Left forelimb (tissue), 1 donor: ENCODE results near the gene HS3ST3A1.

Experiments used
- DNase-seq: peaks from one replicate; pipeline ENCODE4 v3.0.0-alpha.2; 2018; ENCODE audit warnings: low spot score

Gene HS3ST3A1

DNA sequence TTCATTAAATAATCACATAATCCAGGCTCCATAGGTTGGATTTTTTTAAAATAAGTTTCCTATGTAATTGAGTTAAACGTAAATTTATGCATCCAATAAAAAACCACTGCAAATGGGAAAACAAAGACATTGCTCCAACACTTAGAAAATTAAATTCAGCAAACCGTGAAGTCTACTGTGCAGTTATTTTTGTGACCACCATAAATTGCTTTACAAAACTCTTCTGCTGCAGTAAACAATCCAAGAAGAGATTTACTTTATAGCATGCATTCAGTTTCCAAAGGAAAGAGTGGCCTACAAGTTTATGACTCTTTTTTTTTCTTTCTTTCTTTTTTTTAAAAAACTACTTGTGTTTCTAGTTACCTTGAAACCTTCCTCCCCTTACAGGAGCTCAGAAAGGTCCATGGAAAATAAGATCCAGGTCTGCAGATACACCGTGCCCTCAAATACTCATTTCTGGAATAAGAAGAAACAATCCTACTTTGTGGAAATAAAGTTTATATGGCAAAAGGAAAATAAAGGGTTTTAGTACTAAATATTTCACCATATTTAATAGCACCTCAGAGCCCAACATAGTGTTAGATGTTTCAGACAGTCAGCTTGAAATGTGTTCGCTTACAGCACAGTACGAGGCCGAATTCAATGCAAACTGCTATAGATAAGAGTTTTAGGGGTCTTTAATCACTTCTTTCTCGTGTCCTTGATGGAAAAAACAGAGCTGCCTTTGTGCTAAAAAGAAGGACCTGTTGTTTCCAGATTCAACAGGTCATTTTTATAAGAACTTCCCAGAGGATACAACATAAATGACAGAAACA lies 3.2 kb downstream of the HS3ST3A1 start:
- no peak for DNase-seq

DNA sequence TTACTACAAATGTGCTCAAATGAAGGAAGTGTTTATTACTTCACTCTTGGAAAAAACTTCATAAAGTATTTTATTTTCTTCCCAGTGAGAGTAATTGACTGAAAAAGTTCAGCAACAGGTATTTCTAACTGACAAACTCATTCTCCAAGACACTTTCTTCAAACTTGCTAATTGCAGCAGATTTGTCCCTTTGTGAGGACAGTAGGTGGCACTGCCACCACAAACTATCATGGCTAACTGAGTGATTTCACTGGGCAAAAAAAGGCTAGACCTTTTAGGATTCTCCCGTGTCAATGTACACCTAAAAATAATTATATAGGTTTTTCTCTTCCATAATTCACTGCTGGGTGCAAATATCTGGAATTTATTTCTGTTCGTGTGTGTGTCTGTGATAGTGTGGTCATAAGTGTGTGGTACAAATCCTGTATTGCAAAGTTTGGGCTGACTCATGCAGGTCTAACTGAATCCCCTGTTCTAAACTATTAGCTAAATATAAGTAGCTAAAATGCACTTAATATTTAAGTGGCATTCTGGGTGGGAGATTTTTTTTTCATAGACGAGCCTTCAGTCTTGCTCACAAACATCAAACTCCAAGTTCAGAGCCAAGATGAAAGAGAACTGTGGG lies 3.9 kb downstream of the HS3ST3A1 start:
- no peak for DNase-seq

DNA sequence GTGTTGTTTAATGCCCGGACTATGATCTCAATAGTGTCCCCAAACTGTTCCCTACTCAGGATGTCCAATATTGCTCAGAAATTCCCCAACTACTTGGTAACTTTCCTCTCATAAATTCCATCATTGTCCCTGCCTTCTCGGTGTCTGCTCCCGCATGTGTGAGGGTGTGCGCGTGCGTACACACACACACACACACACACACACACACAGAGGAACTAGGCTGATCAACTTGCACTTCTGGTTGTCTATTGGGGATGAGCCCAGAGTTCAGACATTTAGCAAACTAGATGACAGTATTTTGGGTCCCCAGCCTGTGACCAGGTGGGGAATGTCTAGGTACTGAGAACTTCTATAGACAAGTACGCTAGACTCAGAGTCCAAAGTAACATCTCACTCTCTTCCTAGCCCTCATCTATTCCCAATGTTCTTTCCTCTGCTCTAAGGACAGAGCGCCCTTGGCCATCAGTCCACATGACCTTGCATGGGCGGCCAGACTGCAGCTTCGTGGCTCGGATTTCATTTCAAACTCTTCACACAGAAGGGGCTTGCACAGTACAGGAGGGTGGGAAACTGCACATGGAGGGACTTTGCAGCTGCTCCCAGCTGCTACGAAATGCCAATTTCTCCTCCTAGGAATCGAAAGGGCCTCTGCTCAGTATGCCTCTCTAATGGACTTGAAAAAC lies 5.3 kb downstream of the HS3ST3A1 start:
- DNase-seq: no peak

DNA sequence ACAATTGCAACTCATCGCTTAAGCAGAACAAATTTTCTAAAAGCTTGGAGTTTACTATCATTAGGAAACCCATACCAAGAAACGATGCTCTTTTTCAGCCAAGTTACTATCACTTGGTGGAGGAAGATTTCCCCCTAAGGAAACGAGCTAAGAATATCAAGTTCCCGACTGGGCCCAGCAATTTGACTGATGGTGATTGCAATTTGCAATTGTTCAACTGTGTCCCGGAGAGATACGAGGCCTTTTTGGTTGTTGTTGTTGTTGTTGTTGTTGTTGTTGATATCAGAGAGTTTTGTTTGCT lies 6.2 kb downstream of the HS3ST3A1 start:
- DNase-seq: no peak

DNA sequence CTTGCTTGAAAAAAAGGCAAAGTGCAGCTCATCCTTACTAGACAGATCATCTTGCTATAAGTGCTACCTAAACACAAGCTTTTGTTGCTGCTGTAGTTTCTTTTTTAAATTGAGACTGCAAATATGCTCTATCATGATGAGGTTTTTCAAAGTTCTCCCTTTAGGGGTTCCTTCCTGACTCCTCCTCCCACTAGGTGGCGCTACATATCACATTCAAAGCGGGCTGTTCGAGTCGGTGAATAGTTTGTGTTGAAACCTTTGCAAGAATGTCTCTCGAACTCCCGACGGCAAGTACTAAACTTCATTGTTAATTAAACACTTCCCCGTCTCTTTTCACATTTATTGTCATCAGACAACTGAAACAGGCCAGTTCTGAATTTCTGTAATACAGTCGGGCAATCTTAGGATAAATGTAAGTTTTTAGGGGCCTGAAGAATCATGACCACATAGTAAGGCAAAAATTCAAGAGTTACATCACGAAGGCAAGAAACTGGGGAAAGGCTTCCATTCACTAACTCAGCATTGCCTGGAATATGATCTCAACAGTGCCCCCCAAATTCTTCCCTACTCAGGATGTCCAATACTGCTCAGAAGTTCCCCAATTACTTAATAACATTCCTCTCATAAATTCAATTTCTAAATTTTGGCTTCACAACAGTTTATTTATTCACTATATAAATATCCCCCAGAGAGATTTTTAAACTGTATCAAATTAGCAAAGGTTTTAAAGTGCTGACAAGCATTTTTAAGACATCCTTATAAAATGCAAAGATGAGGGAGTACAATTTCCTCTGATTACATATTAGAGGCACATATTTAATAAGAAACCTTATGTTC lies 6.7 kb downstream of the HS3ST3A1 start:
- peak; percentile 71 for DNase-seq

DNA sequence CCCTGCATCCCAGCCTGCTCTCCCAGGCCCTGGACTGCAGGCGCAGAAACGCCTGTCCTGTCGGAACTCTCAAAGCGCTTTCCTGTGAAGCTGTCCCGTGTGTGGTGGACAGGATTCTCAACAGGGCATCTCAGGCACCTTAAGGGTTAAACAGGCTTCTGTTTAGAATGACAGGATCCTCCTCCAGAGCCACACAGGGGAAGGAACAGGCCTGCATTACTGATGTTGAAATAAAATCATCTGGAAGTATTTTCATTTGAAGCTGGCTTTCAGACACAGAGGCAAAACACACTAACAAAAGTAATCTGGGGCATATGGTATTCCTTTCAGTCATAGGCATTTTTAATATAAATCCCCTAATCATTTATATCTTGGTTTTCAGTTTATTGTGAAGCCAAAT lies 7.4 kb downstream of the HS3ST3A1 start:
- no peak for DNase-seq

DNA sequence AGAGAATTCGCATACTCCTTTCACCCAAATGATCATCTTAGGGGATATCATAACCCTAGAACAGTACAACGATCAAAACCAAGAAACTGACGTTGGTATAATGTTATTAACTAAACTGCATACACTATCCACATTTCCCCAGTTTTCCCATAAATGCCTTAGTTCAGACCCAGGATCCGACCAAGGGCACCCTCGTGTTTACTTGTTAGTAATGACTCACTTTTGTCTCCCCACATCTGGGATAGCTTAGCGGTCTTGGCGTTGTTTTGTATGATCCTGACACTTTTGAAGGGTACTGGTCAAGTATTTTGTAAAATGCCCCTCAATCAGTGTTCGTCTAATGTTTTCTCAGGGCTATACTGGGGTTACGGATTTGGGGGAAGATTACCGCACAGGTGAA lies 8.0 kb downstream of the HS3ST3A1 start:
- DNase-seq: no peak

DNA sequence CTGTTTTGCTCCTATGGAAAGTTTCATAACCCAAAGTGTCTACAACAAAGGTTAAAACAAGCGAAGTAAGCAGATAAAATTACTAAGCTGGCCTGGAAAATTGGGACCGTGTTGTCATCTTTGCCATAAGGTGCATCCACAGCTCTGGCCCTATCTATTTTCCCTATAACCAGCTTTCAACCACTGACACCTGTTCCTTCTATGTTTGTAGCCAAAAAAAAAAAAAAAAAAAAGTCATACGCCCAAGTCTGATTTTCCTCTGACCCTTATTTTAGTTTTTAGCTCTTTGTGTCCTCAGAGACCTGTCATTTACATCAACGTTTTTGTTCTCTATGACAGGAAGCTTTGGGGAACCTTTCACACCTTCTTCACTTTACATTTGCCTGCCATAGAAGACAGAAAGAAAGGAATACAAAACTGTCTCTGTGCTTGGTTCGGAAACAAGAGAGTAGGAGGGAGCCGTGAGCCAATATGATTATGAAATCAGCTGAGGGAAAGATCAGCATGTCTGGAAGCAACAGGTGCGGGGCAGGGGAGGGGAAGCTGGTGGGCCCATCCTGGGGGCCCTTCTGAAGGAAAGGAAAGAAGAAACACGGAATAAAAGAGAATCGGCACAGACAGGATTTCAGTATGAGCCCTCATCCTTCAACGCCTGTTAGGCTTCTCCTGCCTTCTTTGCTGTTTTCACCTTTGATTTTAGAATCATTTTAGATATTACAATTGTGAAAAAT lies 8.5 kb downstream of the HS3ST3A1 start:
- no peak for DNase-seq

DNA sequence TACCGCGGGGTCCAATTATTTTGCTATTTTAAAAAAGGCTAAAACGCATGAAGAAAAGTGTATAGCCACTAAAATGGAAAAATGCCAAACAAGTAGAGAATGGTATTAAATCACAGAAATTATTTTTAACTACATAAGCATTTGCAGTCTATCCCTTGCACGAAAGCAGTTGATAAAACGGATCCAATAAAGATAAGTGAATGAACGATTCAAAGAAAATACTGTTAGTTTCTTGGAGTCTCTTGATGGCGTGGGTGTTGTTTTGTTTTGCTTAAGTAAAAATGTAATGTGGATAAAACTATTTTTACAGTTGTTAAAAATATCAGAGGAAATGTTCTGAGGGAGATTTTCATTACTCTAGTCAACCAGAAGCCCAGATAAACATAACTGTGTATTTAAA lies 9.3 kb downstream of the HS3ST3A1 start:
- DNase-seq: no peak

DNA sequence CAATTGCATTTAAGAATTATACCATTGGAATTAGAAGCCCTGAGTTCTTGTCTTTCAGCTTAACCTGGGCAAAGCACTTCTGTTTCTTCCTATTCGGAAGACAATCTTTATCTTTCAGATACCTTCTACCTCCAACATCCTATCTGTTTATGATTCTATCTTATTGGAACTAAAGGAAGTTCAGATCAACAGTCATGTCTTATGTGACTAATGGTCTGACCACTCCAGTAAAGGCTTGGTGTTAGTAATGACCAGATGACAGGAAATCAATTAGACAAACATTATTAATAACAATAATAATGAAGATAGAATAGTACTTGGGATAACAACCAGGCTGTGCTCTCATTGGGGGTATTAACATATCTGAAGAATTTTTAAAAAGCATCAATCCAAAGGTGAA lies 11.3 kb downstream of the HS3ST3A1 start:
- no peak for DNase-seq

DNA sequence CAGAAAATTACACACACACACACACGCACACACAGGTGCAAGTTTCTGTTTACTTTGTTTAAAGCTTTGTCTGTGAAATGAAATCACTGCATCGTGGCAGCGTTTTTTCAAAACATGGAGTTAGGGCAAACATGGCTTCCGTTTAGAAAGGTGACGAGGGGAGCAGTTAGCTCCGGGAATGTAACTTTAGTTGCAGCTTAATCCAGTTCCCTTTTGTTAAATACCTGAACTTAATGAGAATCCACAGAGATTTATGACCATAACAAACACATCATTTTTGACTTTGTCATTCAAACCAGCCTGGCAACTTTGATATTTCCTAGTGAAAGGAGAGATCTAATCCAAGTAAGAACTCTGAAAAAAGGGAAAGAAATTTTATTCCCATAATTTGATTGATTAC lies 12.1 kb downstream of the HS3ST3A1 start:
- no peak for DNase-seq

DNA sequence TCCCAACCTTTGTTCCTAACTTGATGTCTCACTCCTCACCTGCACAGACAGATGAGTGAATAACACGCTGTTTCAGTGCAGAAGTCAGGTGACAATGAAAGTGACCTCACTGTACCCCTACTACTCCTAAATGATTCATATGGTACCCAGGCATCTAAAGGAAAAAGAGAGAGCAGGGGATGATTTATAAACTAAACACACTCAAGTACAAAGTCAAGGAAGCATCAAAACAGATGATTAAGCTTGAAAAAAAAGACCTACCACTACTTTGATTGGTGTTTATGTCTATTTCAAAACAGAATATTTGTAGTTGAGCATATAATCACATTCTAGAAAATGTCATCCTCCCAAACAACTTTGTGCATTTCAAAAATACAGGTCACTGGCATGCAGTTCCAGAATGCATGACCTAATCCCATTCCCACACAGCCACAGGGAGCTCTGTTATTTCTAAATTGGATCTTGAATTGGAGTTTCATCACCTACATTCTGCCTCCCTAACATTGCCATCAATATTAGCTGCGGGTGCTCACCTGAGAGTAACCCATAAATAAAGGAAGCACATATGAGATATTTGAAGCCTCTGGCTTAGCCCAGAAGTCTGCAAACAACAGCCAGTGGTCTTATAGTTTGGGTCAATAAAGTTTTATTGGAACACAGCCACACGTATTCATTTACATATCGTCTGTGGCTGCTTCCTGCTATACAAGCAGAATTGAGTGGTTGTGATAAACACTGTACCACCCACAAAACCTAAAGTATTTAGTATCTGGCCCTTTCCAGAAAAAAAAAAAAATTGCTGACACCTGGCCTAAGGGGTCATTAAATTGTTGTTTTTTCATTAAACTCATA lies 14.0 kb downstream of the HS3ST3A1 start:
- no peak for DNase-seq

DNA sequence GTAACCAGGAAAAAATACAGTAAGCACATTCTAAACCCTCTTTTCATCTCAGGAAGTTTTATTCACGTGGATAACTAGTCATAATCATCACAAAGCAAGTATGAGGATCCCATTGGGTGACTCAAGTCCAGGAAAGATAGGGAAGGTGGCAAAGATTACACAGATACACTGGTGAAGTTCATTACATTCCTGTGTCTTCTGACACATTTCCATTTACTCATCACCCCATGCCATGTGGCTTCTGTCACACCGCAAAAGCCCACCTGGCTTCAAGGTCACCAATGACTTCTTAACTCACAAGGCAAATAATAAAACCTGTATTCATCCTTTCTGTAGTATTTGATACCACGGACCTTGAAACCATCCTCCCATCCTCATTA lies 17.0 kb downstream of the HS3ST3A1 start:
- no peak for DNase-seq

DNA sequence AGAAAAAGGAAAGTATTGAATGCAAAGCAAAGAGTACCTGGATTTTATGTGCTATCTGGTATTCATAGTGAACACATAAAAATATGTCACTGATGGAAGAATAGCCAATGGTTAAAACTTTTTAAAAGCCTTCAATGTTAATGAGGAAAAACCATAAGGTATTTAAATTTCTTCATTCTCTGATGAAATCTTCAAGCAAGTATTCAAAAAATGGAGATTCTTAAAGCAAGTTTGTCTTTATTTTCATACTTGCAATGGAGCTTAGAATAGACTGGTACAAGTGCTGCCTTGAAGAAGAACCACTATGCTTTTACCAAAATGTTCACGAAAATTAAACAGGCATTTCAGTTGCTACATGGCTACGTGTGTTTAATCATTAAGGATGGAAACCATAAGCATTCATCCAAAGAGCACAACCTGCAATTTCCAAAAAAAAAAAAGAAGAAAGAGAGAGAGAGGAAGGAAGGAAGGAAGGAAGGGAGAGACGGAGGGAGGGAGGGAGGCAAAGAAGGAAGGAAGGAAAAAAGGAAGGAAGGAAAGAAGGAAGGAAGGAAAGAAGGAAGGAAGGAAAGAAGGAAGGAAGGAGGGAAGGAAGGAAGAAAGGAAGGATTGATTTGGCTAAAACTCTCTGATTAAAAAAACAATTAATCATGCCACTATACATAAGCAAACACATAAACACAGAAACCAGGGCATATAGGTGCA lies 17.6 kb downstream of the HS3ST3A1 start:
- DNase-seq: no peak

DNA sequence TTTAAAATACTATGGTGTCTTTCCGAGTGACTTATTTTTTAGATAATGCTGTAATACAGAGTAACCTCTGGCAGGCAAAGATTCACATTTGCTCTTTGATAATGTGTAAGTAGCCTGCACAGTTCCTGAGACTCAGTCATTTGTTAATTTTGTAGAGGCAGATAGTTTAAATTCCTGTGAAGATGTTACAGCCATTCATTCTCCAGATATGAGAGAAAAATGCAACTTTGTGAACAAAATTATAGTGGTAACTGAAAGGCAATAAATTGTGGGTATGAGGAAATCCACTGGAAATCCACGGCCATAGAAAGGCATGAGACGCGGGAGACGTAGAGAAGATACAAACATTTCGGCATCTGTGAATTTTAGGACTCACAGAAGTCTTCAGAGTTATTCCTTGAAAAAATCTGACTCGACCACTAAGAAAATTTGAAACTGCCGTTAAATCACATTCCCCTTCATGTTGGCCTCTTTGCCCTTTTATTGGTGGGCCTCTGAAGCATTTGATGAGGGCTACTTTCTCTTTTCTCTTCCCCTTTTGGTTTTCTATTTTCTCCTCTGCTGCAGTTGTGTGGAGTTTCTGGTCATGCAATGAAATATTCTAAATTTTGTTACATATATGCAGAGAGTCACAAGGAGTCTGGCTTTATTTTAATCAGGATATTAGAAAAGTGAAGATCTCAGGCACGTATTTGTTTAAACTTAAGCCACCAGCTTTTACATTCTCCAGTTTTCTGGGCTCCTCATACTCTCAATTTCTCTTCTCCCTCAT lies 18.8 kb downstream of the HS3ST3A1 start:
- DNase-seq: no peak

DNA sequence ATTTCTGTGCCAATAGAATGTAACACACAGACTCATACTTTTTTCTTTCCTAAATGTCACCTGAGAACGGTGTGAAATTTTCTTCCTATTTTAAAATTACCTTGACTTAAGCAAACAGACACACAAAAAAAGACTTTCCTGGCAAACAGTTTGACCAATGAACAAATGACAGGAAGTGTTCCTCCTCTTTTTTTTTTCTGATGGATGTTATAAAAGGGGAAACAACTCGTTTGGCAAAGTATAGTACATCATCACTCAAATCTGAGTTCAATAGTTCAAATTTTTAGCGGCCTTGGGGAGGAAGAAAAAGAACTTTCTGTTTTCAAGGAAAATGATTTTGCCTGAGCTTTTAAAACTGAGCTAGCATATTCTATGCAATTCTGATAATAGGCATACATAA lies 19.8 kb downstream of the HS3ST3A1 start:
- DNase-seq: no peak

DNA sequence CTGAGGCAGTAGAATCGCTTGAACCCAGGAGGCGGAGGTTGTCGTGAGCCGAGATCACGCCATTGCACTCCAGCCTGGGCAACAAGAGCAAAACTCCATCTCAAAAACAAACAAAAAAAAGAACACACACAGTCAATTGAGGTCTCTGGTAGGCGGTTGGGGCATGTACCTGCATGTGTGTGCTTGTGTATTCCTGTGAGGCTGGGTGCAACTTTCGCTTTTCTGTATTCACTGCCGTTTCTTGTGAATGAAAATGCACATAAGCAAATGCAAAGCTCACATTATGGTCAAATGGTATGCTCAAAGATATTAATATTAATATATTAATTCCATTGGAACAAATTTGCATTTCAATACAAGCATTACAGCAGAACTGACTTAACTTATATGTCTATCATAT lies 20.9 kb downstream of the HS3ST3A1 start:
- DNase-seq: no peak

DNA sequence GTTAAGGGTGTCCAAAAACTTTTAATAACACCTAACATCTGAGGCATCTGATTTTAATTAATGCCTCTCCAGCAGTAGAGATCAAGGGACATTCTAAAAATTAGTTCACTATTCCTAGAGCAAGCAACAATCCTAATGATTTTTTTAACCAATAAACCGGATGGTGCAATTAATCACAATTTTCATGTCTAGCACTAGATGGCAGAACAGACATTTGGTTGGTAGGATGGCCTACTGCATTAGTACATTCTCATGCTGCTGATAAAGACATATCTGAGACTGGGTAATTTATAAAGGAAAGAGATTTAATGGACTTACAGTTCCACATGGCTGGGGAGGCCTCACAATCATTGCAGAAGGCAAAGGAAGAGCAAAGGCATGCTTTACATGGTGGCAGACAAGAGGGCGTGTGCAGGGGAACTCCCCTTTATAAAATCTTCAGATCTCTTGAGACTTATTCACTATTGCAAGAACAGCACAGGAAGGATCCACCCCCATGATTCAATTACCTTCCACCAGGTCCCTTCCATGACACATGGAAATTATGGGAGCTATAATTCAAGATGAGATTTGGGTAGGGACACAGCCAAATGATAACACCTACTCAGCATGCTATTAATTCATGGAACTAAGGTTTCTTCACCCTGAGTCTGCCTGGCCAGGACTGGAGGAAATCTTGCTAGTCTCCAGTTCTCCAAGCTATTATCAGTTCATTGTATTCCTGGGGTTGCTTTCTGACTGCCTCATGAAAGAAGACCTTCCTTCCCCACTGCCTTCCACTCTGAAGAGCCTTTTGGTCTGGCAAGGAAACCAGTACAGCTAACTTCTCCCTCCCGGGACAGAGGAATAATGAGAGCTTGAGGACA lies 24.8 kb downstream of the HS3ST3A1 start:
- no peak for DNase-seq
